GM12864 (cell line): ENCODE data around the gene NR6A1.

ENCODE experiments used
- DNase-seq: peaks from one replicate; pipeline ENCODE4 v3.0.0-alpha.2; 2011; ENCODE audit warnings: low read depth
- H3K4me3 ChIP-seq: 2 replicates; pipeline ENCODE4 v1.5.1; 2011; ENCODE audit warnings: mild to moderate bottlenecking, low read depth, low read length, control low read depth
- TF ChIP-seq, protein P1 (sequence below): IDR thresholded peaks from 2 replicates; pipeline ENCODE4 v1.5.1; 2011; ENCODE audit warnings: low read depth, mild to moderate bottlenecking, moderate library complexity, low read length, control low read depth, inconsistent platforms; ENCODE audit errors: missing control alignments

NR6A1 gene

DNA sequence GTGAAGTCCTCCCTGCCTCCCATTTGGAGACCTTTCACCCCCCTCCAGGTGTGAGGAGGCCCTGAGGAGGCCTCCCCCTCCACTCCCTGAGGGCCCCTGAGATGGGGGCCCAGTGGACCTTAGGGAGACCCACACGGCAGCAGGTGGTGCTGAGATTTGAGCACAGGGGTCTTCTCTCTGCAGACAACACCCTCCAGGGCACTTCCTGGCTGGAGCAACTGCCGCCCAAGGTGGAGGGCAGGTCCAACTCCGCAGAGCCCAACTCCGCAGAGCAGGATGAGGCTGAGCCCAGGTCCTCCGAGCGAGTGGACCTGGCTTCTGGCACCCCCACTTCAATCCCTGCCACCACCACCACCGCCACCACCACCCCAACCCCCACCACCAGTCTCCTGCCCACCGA is 32.8 kb upstream of the NR6A1 start:
- no peak for DNase-seq
- no peak overlapping the region for H3K4me3 ChIP-seq
- TF ChIP-seq, protein P1, sequence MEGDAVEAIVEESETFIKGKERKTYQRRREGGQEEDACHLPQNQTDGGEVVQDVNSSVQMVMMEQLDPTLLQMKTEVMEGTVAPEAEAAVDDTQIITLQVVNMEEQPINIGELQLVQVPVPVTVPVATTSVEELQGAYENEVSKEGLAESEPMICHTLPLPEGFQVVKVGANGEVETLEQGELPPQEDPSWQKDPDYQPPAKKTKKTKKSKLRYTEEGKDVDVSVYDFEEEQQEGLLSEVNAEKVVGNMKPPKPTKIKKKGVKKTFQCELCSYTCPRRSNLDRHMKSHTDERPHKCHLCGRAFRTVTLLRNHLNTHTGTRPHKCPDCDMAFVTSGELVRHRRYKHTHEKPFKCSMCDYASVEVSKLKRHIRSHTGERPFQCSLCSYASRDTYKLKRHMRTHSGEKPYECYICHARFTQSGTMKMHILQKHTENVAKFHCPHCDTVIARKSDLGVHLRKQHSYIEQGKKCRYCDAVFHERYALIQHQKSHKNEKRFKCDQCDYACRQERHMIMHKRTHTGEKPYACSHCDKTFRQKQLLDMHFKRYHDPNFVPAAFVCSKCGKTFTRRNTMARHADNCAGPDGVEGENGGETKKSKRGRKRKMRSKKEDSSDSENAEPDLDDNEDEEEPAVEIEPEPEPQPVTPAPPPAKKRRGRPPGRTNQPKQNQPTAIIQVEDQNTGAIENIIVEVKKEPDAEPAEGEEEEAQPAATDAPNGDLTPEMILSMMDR = no peak

DNA sequence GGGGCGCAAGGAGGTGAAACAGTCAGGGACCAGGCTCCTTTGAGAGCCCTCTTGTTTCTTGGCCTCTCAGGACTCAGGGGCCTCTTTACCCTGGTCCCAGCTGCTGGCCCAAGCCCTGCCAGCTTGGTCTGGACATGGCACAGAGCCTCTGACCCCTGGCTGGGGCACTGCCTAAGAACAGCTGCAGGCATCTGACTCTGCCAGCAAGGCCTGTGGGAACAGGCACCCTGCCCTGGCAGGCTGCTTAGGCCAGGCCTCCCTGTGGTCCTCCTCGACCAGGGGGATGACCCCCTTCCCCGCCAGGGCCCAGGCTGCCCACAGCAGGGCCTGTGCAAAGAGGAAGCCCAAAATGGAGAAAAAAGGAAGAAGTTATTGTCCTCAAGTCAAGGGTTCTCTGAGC is 31.3 kb upstream of the NR6A1 start:
- TF ChIP-seq, protein P1 = no peak
- no peak for DNase-seq
- no peak overlapping the region for H3K4me3 ChIP-seq

DNA sequence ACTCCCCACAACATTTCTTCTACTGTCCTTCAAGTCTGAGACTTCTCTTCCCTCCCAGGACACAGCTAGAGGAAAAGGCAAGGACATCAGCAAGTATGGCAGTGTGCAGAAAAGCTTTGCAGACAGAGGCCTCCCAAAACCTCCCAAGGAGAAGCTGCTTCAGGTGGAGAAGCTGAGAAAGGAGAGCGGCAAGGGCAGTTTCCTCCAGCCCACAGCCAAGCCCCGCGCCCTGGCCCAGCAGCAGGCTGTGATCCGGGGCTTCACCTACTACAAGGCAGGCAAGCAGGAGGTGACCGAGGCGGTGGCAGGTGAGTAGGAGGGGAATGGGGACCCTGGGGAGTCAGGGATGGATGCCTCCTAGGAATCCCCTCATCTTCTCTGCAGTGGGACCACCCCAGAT is 30.2 kb upstream of the NR6A1 start:
- TF ChIP-seq, protein P1 = no peak
- no peak for DNase-seq
- no peak overlapping the region for H3K4me3 ChIP-seq

DNA sequence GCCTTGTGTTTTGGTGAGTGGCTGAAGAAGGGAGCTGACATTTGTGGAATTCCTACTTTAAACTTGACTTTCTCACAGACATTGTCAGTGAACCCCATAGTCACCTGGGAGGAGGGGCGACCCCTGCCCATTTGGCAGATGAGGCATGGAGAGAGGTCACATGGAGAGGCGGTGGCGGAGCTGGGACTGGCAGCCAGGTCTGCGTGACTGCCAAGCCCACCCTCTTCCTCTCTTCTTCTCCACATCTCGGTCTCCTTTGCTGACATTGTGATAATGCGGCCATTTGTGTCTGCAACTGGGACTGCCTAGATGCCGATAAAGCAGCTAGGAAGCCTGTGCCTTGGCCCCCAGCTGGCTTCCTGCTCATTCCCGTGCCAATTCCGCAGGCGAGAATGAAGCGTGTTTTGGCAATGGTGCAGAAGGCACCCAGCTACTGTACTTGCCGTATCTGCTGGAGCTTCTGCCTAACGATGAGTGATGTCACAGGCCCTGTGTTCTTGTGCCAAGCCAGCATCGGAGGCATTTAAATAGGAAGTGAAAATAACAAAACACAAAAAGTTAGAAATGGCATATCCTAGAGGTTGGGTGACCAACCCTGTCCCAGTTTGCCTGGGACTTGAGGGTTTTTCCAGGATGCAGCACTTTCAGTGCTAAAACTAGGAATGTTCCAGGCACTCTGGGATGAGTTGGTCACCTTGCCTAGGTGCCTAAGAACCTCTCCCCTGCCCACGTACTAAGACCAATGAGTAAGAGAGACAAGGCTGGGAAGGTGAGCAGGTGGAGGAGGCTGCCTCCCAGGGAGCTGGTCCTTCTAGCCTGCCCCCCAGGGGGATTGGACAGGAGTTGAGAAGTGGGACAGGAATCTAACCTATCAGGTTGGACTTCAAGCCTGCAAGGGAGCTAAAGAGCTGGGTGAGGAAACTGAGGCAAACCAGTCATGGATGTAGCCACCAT is 29.5 kb upstream of the NR6A1 start:
- H3K4me3 ChIP-seq = no peak overlapping the region
- TF ChIP-seq, protein P1 = no peak
- no peak for DNase-seq

DNA sequence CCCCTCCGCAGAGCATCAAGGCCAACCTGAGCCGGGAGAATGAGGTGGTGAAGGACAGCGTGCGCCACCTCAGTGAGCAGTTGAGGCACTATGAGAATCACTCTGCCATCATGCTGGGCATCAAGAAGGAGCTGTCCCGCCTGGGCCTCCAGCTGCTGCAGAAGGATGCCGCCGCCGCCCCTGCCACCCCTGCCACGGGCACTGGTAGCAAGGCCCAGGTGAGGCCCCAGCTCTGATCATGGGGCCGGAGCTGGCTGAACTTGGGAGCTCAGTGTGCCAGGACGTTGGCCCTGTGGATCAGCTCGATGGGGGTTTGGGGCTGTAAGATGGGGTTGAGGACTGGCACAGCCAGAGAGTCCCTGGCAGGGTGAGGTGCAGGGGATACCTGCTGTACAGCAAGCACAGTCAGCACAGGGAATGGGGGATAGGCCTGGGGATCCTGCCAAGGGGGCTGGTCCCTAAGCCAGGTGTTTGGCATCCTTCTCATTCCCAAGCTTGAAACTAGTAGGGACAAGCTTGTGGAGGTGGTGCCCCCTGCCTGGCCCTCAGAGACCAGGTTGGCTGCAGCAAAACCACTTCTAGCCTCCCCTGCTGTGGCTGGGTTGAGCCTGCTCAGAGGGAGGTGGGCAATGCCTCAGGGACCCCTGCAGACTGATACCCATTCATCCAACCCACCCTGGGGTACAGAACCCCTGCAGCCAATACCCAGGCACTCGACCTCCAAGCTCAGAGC is 28.3 kb upstream of the NR6A1 start:
- no peak for DNase-seq
- TF ChIP-seq, protein P1 = no peak
- no peak overlapping the region for H3K4me3 ChIP-seq

DNA sequence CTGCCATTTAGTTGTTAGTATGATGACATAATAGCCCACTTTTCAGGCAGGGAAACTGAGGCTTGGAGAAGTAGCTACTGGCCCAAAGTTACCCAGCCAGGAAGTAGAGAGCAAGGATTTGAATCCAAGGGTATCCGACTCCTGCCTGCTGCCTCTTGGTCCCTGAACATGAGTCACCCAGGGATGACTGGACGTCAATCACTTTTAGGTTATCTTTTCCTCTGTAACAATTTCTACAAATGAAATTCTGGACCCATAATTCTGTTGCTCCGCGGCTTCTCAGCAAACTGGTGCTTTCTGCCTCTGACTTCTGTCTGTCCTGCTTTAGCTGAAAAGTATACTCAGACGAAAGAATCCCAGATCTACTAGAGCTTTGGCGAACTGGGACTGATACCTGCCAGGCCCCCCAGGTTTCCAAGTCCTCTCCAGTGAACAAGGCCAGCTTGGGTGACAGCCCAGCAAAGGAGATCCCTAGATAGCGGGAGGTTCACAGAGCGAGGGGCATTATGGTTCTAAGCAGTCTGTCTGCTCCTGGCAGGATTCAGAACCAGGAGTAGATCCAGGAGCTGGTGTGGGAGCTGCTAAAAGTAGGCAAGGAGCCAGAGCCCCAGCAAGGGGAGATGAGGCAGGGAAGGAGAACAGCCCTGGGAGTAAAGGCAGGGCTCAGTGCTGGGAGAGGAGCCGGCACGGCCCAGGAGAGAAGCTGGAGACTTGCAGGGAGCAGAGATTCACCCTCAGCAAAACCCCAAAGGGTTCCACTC is 26.4 kb upstream of the NR6A1 start:
- no peak for DNase-seq
- no peak overlapping the region for H3K4me3 ChIP-seq
- TF ChIP-seq, protein P1 = no peak
